ENCODE data around the gene ZSWIM5. TPM values are rescaled to one million over a fixed set of nuclear protein-coding genes. Genes with fewer than 3 reads are reported as not detected.
"Not testable (repeated sequence)": the region's sequence is repeated elsewhere in the genome, so short reads cannot be mapped to it uniquely, and the experiment has no call there.

ZSWIM5 gene
- total and polyA plus RNA-seq, 9 of the 15 experiments (the other 6 are each of a cell fraction or from before 2014, with no cell fraction given), result under 0.01 to 0.07 (median 0.03) TPM; not detected in 3

DNA sequence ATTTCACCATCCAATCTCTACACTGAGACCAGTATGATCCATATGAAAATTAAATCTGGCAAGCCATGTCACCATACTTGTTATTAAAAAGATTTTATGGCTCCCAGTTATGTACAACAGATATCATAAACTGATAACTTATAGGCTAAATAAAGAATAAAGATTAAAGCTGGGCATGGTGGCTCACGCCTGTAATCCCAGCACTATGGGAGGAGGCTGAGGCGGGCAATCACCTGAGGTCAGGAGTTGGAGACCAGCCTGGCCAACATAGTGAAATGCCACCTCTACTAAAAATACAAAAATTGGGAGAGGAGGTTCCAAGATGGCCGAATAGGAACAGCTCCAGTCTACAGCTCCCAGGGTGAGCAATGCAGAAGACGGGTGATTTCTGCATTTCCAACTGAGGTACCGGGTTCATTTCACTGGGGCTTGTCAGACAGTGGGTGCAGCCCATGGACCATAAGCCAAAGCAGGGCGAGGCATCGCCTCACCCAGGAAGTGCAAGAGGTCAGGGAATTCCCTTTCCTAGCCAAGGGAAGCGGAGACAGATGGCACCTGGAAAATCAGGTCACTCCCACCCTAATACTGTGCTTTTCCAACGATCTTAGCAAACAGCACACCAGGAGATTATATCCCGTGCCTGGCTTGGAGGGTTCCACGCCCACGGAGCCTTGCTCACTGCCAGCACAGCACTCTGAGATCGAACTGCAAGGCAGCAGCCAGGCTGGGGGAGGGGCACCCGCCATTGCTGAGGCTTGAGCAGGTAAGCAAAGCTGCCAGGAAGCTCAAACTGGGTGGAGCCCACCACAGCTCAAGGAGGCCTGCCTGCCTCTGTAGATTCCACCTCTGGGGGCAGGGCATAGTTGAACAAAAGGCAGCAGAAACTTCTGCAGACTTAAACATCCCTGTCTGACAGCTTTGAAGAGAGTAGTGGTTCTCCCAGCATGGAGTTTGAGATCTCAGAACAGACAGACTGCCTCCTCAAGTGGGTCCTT is 44.1 kb downstream of the ZSWIM5 start:
- H3K9me3 ChIP-seq (replicated peaks; ENCODE audit: control insufficient read depth, insufficient read depth, low read depth, low read length); BruUV-seq (replicated peaks); H3K27ac ChIP-seq (ENCODE audit: extremely low read depth, low read depth, low read length); H3K79me2 ChIP-seq (ENCODE audit: control insufficient read depth, insufficient read depth, low read length); H3K4me3 ChIP-seq; CTCF ChIA-PET (ENCODE audit: low intra/inter-chr PET ratio); intact Hi-C loops (cut with micrococcal nuclease); H3K27me3 ChIP-seq (ENCODE audit: control insufficient read depth in 2 of 2, insufficient read depth in 2 of 2, low read length in 2 of 2); H3K4me2 ChIP-seq (ENCODE audit: insufficient read depth, low read length); ATAC-seq; H3K9ac ChIP-seq (ENCODE audit: insufficient read depth in 1 of 2, low read depth in 2 of 2, low read length in 2 of 2); DNase-seq (ENCODE audit: extremely low read depth in 1 of 4, low spot score in 3 of 4); H3K36me3 ChIP-seq (ENCODE audit: control insufficient read depth, insufficient read depth, low read length); H3K4me1 ChIP-seq (replicated peaks in 1 of 2; ENCODE audit: control insufficient read depth in 2 of 2, insufficient read depth in 2 of 2, low read length in 2 of 2); in situ Hi-C loops (cut with MboI); FAIRE-seq; POLR2A ChIA-PET; H3K9me1 ChIP-seq (ENCODE audit: control insufficient read depth, insufficient read depth, low read length); H2AFZ ChIP-seq (ENCODE audit: low read depth, low read length); H4K20me1 ChIP-seq (replicated peaks; ENCODE audit: control insufficient read depth, insufficient read depth, low read length): not testable (repeated sequence)
- 3% methylated on average over 14 of the region's 14 CpGs for WGBS (ENCODE audit: insufficient coverage, low coverage, missing lambda C conversion rate)

GRCh38 chr1:45155957-45156356 is 50.4 kb downstream of the ZSWIM5 start:
- ChIA-PET CTCF (ENCODE audit: low intra/inter-chr PET ratio) (no interaction called here), POLR2A (no interaction called here)
- Histone ChIP-seq H4K20me1 (replicated peaks; ENCODE audit: control insufficient read depth, insufficient read depth, low read length) (no peaks in the 10 kb centered on the region), H3K4me3 (no peak overlapping the region), H3K27ac (ENCODE audit: extremely low read depth, low read depth, low read length) (no peak overlapping the region), H2AFZ (ENCODE audit: low read depth, low read length) (no peak overlapping the region), H3K36me3 (ENCODE audit: control insufficient read depth, insufficient read depth, low read length) (no peaks in the 10 kb centered on the region), H3K27me3 (ENCODE audit: control insufficient read depth in 2 of 2, insufficient read depth in 2 of 2, low read length in 2 of 2) (no peaks in the 10 kb centered on the region), H3K9me3 (replicated peaks; ENCODE audit: control insufficient read depth, insufficient read depth, low read depth, low read length) (no peaks in the 10 kb centered on the region), H3K9me1 (ENCODE audit: control insufficient read depth, insufficient read depth, low read length) (no peaks in the 10 kb centered on the region), H3K4me1 (replicated peaks in 1 of 2; ENCODE audit: control insufficient read depth in 2 of 2, insufficient read depth in 2 of 2, low read length in 2 of 2) (no peaks in the 10 kb centered on the region), H3K4me2 (ENCODE audit: insufficient read depth, low read length) (no peak overlapping the region), H3K79me2 (ENCODE audit: control insufficient read depth, insufficient read depth, low read length) (no peaks in the 10 kb centered on the region), H3K9ac (ENCODE audit: insufficient read depth in 1 of 2, low read depth in 2 of 2, low read length in 2 of 2) (no peak overlapping the region)
- in situ Hi-C loops (cut with MboI) (no loop called here), intact Hi-C loops (cut with micrococcal nuclease) (no loop called here)
- DNase-seq (ENCODE audit: extremely low read depth in 1 of 4, low spot score in 3 of 4) (no peak), FAIRE-seq (no peak), ATAC-seq (no peak)
- TF ChIP-seq ZNF146 (CRISPR knock-in tag; IDR thresholded peaks at IDR 0.05; ENCODE audit: unreplicated experiment) (peak; percentile 17), ZFX (CRISPR knock-in tag; IDR thresholded peaks at IDR 0.05) (no peak)
- no TSS peak for BruUV-seq (replicated peaks)
